ENCODE results near the gene LIN7B.

Gene LIN7B

GRCh38 chr19:49149652-49150105, 35.5 kb downstream of the LIN7B start:
- TF ChIP-seq ZBTB7A (IDR thresholded peaks at IDR 0.05; ENCODE audit: low read depth) (no peak), CEBPB (IDR thresholded peaks at IDR 0.05) (0 out of 2 replicates have a peak, but pooled peaks have one; percentile 21), FOXM1 (IDR thresholded peaks at IDR 0.05; ENCODE audit: borderline replicate concordance, low read depth) (0 out of 2 replicates have a peak, but pooled peaks have one; percentile 14), TCF12 (IDR thresholded peaks at IDR 0.05; ENCODE audit: low read depth) (peak; percentile 6; the same call in 1 of the 2 replicates), TEAD4 (IDR thresholded peaks at IDR 0.05) (no peak), TAF1 (IDR thresholded peaks at IDR 0.05; ENCODE audit: low read depth) (0 out of 2 replicates have a peak, but pooled peaks have one; percentile 33), RAD21 (IDR thresholded peaks at IDR 0.05; ENCODE audit: low read depth) (no peak)
- TF ChIP-seq, protein P1, sequence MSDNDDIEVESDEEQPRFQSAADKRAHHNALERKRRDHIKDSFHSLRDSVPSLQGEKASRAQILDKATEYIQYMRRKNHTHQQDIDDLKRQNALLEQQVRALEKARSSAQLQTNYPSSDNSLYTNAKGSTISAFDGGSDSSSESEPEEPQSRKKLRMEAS (IDR thresholded peaks at IDR 0.05) = peak; percentile 63

DNA sequence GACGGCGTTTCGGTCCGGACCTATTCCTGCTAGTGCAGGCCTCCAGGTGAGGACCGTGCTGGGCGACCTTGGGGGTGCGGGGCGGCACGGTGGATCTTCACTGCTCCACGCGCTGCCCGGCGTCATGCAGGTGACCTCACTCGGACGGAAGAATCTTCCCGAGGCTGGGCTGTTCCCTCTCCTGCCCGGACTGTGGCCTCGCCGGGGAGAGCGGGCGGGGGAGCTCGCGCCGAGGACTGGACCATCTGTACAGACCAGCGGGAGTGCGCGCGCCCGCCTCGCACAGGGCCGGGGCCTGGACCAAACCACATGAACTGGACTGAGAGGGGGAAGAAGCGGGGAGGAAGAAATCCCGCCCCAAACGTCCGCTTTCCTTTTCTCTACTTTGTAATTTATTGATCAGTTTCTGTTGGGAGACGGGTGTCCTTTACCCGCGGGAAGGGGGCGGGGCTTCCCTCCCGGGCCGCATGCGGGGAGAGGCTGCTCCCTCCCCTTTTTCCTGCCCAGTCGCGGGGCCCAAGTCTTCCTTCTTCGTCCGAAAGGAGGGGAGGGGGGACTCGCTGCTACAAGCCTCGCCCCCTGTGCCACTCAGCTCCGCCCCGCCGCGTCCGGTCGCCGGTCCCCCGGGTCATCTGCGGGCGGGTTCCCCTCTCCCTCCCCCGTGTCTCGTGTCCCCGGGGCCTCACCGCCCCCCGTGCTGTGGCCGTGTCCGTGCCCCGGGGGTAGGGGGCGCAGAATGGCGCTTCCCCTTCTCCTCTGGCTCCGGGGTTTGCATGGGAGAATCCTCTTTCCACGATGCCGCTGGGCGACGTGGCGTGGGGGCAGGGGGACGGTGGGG, 36.2 kb downstream of the LIN7B start:
- TF ChIP-seq, protein P1 (IDR thresholded peaks at IDR 0.05) = peak; percentile 78
- peak; percentile 87 for TF ChIP-seq ZBTB7A (IDR thresholded peaks at IDR 0.05; ENCODE audit: low read depth)
- no peak for TF ChIP-seq TEAD4 (IDR thresholded peaks at IDR 0.05)
- peak; percentile 28; the same call in 1 of the 2 replicates for TF ChIP-seq TAF1 (IDR thresholded peaks at IDR 0.05; ENCODE audit: low read depth)

DNA sequence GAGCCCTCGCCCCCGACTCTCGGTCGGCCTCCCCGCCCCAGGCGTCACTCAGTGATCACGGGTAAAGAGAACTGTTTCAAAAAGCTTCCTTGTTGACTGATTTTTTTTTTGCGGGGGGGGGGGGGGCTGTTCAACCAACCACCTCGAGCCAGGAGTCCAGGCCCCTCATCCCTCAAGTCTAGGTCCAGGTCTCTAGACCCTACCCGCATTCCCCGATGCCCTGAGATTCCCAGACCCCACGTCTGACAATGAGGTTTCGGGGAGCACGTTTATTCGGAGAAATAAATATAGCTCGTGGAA, 36.7 kb downstream of the LIN7B start:
- TF ChIP-seq CREB1 (IDR thresholded peaks at IDR 0.05; ENCODE audit: low read depth) (no peak), TCF12 (IDR thresholded peaks at IDR 0.05; ENCODE audit: low read depth) (no peak), TAF1 (IDR thresholded peaks at IDR 0.05; ENCODE audit: low read depth) (no peak; the same call in 1 of the 2 replicates)

- TF ChIP-seq ZBTB7A (IDR thresholded peaks at IDR 0.05; ENCODE audit: low read depth) (no peak), TAF1 (IDR thresholded peaks at IDR 0.05; ENCODE audit: low read depth) (0 out of 2 replicates have a peak, but pooled peaks have one; percentile 28), CREB1 (IDR thresholded peaks at IDR 0.05; ENCODE audit: low read depth) (no peak), TEAD4 (IDR thresholded peaks at IDR 0.05) (no peak), EP300 (IDR thresholded peaks at IDR 0.05; ENCODE audit: borderline replicate concordance) (no peak), EGR1 (IDR thresholded peaks at IDR 0.05) (0 out of 2 replicates have a peak, but pooled peaks have one; percentile 14), YY1 (IDR thresholded peaks at IDR 0.05; ENCODE audit: low read depth) (no peak), FOXM1 (IDR thresholded peaks at IDR 0.05; ENCODE audit: borderline replicate concordance, low read depth) (no peak), RAD21 (IDR thresholded peaks at IDR 0.05; ENCODE audit: low read depth) (no peak; the same call in 1 of the 2 replicates), CEBPB (IDR thresholded peaks at IDR 0.05) (no peak), REST (IDR thresholded peaks at IDR 0.05; ENCODE audit: low read depth) (no peak), TCF12 (IDR thresholded peaks at IDR 0.05; ENCODE audit: low read depth) (0 out of 2 replicates have a peak, but pooled peaks have one; percentile 39), USF1 (IDR thresholded peaks at IDR 0.05) (peak; percentile 89), NFIC (IDR thresholded peaks at IDR 0.05) (no peak)
- TF ChIP-seq, protein P1 (IDR thresholded peaks at IDR 0.05) = peak; percentile 99
These were observed 37.3 kb downstream of the LIN7B start for GRCh38 chr19:49151267-49152118.

DNA sequence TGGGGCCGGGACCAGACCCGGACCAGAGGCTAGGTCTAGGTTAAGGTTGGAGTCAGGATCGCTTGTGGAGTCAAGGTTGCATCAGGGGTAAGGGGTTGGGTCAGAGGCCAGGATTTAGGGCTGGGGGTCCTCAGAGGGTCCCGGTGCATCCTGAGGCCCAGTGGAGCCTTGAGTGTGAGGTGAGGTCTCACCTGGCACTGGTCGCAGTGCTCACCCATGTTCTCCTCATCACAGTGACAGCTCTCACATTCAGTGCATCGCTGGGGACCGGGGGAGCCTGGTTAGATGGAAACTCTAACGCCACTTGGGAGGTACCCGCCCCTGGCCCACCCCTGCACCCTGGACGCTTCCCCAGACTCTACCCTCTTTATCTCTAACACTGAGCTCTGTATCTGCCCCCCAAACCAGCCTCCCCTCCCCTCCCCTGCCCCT, 38.0 kb downstream of the LIN7B start:
- TF ChIP-seq ZBTB7A (IDR thresholded peaks at IDR 0.05; ENCODE audit: low read depth) (peak; percentile 80; the same call in 1 of the 2 replicates), REST (IDR thresholded peaks at IDR 0.05; ENCODE audit: low read depth) (no peak)
